Mucosa of rectum (tissue), 2 donors: ENCODE measurements around the gene ABCC3.
A peak's percentile ranks its signal among the peaks of the same experiment; 100 is the strongest.

ENCODE experiments used
- H3K27ac ChIP-seq, 2 donors: one replicate each; pipeline ENCODE4 v1.7.0; 2013; ENCODE audit warnings: inconsistent platforms in 2 of 2, low read depth in 2 of 2, low read length in 2 of 2
- H3K27me3 ChIP-seq, 2 donors: one replicate each; pipeline ENCODE4 v1.7.0; 2013; ENCODE audit warnings: low read length in 2 of 2; ENCODE audit not compliant: control insufficient read depth in 2 of 2, insufficient read depth in 2 of 2
- H3K36me3 ChIP-seq, 2 donors: one replicate each; pipeline ENCODE4 v1.7.0; 2013; ENCODE audit warnings: low read length in 2 of 2; ENCODE audit not compliant: control insufficient read depth in 2 of 2, insufficient read depth in 2 of 2
- H3K4me1 ChIP-seq, 2 donors: one replicate each; pipeline ENCODE4 v1.7.0; 2013; ENCODE audit warnings: low read length in 2 of 2, mild to moderate bottlenecking in 1 of 2; ENCODE audit not compliant: control insufficient read depth in 2 of 2, insufficient read depth in 2 of 2
- H3K4me3 ChIP-seq, 2 donors: one replicate each; pipeline ENCODE4 v1.7.0; 2013; ENCODE audit warnings: low read length in 2 of 2
- H3K9ac ChIP-seq, 2 donors: one replicate each; pipeline ENCODE4 v1.7.0; 2013; ENCODE audit warnings: low read length in 2 of 2, low read depth in 1 of 2, mild to moderate bottlenecking in 1 of 2
- H3K9me3 ChIP-seq, 2 donors: one replicate each; pipeline ENCODE4 v1.7.0; 2013; ENCODE audit warnings: low read length in 2 of 2; ENCODE audit not compliant: control insufficient read depth in 2 of 2
- donor health status: healthy.
- donor health status: Normal muscosa, but diverticular disease.

The ABCC3 gene

GRCh38 chr17:50731575-50732460, 97.1 kb downstream of the ABCC3 start:
- Histone ChIP-seq H3K36me3 (no peaks in the 10 kb centered on the region), H3K27me3 (no peaks in the 10 kb centered on the region), H3K27ac (peak overlapping the region in 1 of 2 donors; percentile 50), H3K9ac (no peak overlapping the region), H3K9me3 (no peaks in the 10 kb centered on the region), H3K4me1 (peaks cover 14 to 23% of the 10 kb centered on the region in 2 donors), H3K4me3 (no peak overlapping the region)

GRCh38 chr17:50735287-50735686, 100.6 kb downstream of the ABCC3 start:
- Histone ChIP-seq H3K36me3 (peaks cover 21 to 29% of the 10 kb centered on the region in 2 donors), H3K9ac (no peak overlapping the region), H3K4me1 (peaks cover 3 to 7% of the 10 kb centered on the region in 2 donors), H3K27me3 (no peaks in the 10 kb centered on the region), H3K27ac (no peak overlapping the region), H3K9me3 (no peaks in the 10 kb centered on the region), H3K4me3 (no peak overlapping the region)

- Histone ChIP-seq H3K9ac (no peak overlapping the region), H3K36me3 (peaks cover 36 to 48% of the 10 kb centered on the region in 2 donors), H3K27ac (no peak overlapping the region), H3K4me3 (no peak overlapping the region), H3K9me3 (no peaks in the 10 kb centered on the region), H3K27me3 (no peaks in the 10 kb centered on the region), H3K4me1 (peaks cover 0 to 3% of the 10 kb centered on the region in 2 donors)
Measured at GRCh38 chr17:50737118-50737698, 102.5 kb downstream of the ABCC3 start.

- H3K9ac ChIP-seq, result no peak overlapping the region
Measured at GRCh38 chr17:50739098-50739497, 104.4 kb downstream of the ABCC3 start.

More at GRCh38 chr17:50739098-50739497, 104.4 kb downstream of the ABCC3 start:
- H3K36me3 ChIP-seq, result peaks cover 49 to 63% of the 10 kb centered on the region in 2 donors
- no peaks in the 10 kb centered on the region for H3K27me3 ChIP-seq
- H3K9me3 ChIP-seq, result no peaks in the 10 kb centered on the region
- no peak overlapping the region for H3K4me3 ChIP-seq
- H3K27ac ChIP-seq, result no peak overlapping the region
- H3K4me1 ChIP-seq, result peaks cover 0 to 3% of the 10 kb centered on the region in 2 donors
